ENCODE results near the gene SPATS2. TPM values are rescaled to one million over a fixed set of nuclear protein-coding genes. Genes with fewer than 3 reads are reported as not detected.

SPATS2 gene
- total RNA-seq, 1 experiment from 2014 or later: 74.2 TPM

DNA sequence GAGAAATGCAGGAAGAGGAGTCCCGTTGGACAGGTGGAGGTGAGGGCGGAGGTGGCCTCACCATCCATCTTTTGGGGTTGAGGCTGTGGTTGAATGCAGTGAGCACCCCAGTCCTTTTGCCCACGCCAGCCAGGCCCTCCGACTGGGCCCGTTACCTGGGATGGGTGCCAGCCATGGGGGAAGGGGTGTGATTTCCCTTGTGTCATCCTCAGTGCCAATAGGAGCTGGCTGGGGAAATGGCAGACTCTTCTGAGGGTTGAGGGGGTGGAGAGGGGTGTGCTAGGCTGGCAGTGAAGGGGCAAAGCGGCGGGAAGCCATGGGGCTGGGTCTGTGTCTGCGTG lies 181.2 kb downstream of the SPATS2 start:
- Histone ChIP-seq H3K9ac (ENCODE audit: low read length) (no peak overlapping the region), H2AFZ (ENCODE audit: low read depth, low read length, poor library complexity, severe bottlenecking) (no peak overlapping the region), H3K9me3 (ENCODE audit: control insufficient read depth in 1 of 2, insufficient read depth in 1 of 2, low read depth in 1 of 2, low read length in 2 of 2) (no peaks in the 10 kb centered on the region), H3K4me2 (ENCODE audit: low read length) (no peak overlapping the region), H4K20me1 (ENCODE audit: insufficient read depth) (no peaks in the 10 kb centered on the region), H3K27me3 (ENCODE audit: insufficient read depth, low read length) (no peaks in the 10 kb centered on the region), H3K27ac (ENCODE audit: low read depth, low read length) (no peak overlapping the region), H3K4me1 (ENCODE audit: control insufficient read depth in 1 of 2, insufficient read depth in 2 of 2, low read length in 2 of 2) (peaks cover 0 to 5% of the 10 kb centered on the region in 2 experiments; a peak in 2 of 4 replicates), H3K79me2 (ENCODE audit: insufficient read depth, low read length) (no peaks in the 10 kb centered on the region), H3K36me3 (ENCODE audit: control insufficient read depth in 1 of 2, insufficient read depth in 2 of 2, low read length in 2 of 2) (no peaks in the 10 kb centered on the region; a peak in 1 of 4 replicates), H3K4me3 (replicated peaks in 1 of 2; ENCODE audit: low read depth in 1 of 2, low read length in 2 of 2) (no peak overlapping the region), H3K9me2 (ENCODE audit: insufficient read depth) (no peaks in the 10 kb centered on the region)
- ATAC-seq: no peak
- POLR2A ChIA-PET: no interaction called here
- CTCF ChIA-PET: no interaction called here
- DNase-seq (ENCODE audit: low read depth, low spot score): no peak
- TF ChIP-seq CEBPB (IDR thresholded peaks at IDR 0.05; ENCODE audit: low read depth) (no peak), CBX3 (IDR thresholded peaks at IDR 0.05; ENCODE audit: low read depth) (no peak)
- RAD21 ChIA-PET (ENCODE audit: low non-redundant PET in 1 of 2, low total read pairs in 2 of 2, uncharacterized antibody in 2 of 2, unreplicated experiment in 2 of 2): no interaction called here
- no TSS peak for BruUV-seq (replicated peaks)
- intact Hi-C loops (cut with micrococcal nuclease): no loop called here

DNA sequence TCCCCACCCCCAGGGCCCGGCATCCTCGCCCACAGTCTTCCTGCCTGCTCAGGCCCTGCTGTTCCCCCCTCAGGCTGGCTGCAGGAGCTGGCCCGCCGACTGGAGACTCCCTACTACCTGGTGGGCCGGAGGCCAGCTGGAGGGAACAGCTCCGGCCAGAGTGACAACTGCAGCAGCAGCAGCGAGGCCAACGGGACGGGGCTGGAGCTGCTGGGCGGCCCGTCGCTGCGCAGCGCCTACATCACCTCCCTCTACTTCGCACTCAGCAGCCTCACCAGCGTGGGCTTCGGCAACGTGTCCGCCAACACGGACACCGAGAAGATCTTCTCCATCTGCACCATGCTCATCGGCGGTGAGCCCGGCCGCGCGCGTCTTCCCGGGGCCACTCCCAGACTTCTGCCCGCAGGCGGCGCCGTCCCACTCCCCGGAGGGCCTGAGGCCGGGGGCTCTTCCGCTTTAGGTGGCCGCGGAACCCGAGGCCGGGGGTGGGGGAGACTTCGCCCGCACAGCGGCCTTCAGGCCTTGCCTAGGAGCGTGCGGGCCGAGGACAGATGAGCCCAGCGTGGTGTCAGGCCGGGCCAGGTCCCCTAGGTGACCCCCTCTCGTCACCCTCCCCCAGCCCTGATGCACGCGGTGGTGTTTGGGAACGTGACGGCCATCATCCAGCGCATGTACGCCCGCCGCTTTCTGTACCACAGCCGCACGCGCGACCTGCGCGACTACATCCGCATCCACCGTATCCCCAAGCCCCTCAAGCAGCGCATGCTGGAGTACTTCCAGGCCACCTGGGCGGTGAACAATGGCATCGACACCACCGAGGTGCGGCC lies 181.8 kb downstream of the SPATS2 start:
- H3K79me2 ChIP-seq (ENCODE audit: insufficient read depth, low read length): no peaks in the 10 kb centered on the region
- H3K9me3 ChIP-seq (ENCODE audit: control insufficient read depth in 1 of 2, insufficient read depth in 1 of 2, low read depth in 1 of 2, low read length in 2 of 2): no peaks in the 10 kb centered on the region
- DNase-seq (ENCODE audit: low read depth, low spot score) (no peak), ATAC-seq (no peak)
- no peaks in the 10 kb centered on the region for H3K36me3 ChIP-seq (ENCODE audit: control insufficient read depth in 1 of 2, insufficient read depth in 2 of 2, low read length in 2 of 2)
- no peak overlapping the region for H3K4me3 ChIP-seq (replicated peaks in 1 of 2; ENCODE audit: low read depth in 1 of 2, low read length in 2 of 2)
- ChIA-PET POLR2A (no interaction called here), RAD21 (ENCODE audit: low non-redundant PET in 1 of 2, low total read pairs in 2 of 2, uncharacterized antibody in 2 of 2, unreplicated experiment in 2 of 2) (no interaction called here), CTCF (no interaction called here)
- H3K4me2 ChIP-seq (ENCODE audit: low read length): no peak overlapping the region
- no peaks in the 10 kb centered on the region for H3K27me3 ChIP-seq (ENCODE audit: insufficient read depth, low read length)
- TF ChIP-seq, protein P1, sequence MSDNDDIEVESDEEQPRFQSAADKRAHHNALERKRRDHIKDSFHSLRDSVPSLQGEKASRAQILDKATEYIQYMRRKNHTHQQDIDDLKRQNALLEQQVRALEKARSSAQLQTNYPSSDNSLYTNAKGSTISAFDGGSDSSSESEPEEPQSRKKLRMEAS (IDR thresholded peaks at IDR 0.05): no peak
- TF ChIP-seq POLR2A (IDR thresholded peaks at IDR 0.05; ENCODE audit: borderline replicate concordance, extremely low read depth, insufficient read depth, insufficient read length) (no peak), EZH2 (IDR thresholded peaks at IDR 0.05) (no peak), ELF1 (IDR thresholded peaks at IDR 0.05; ENCODE audit: borderline replicate concordance, low read depth) (no peak), POLR2AphosphoS5 (IDR thresholded peaks at IDR 0.05; ENCODE audit: low read depth, low read length) (no peak), ZBTB33 (IDR thresholded peaks at IDR 0.05; ENCODE audit: extremely low read depth, insufficient replicate concordance, low read length) (no peak), SRF (IDR thresholded peaks at IDR 0.05; ENCODE audit: low read depth) (no peak), REST (IDR thresholded peaks at IDR 0.05; ENCODE audit: low read depth) (no peak), TCF7L2 (IDR thresholded peaks at IDR 0.05; ENCODE audit: borderline replicate concordance, extremely low read depth, insufficient read depth, insufficient read length) (no peak), YY1 (IDR thresholded peaks at IDR 0.05; ENCODE audit: extremely low read depth, insufficient replicate concordance, low read depth, low read length) (no peak), ZNF274 (IDR thresholded peaks at IDR 0.05; ENCODE audit: low read depth, low read length) (no peak), CBX3 (IDR thresholded peaks at IDR 0.05; ENCODE audit: low read depth) (no peak), SIN3A (IDR thresholded peaks at IDR 0.05; ENCODE audit: low read depth) (no peak)
- H3K9ac ChIP-seq (ENCODE audit: low read length): no peak overlapping the region
- no peaks in the 10 kb centered on the region for H3K9me2 ChIP-seq (ENCODE audit: insufficient read depth)
- intact Hi-C loops (cut with micrococcal nuclease): no loop called here
- peaks cover 0 to 5% of the 10 kb centered on the region in 2 experiments; a peak in 2 of 4 replicates for H3K4me1 ChIP-seq (ENCODE audit: control insufficient read depth in 1 of 2, insufficient read depth in 2 of 2, low read length in 2 of 2)
- no peak overlapping the region for H2AFZ ChIP-seq (ENCODE audit: low read depth, low read length, poor library complexity, severe bottlenecking)
- H3K27ac ChIP-seq (ENCODE audit: low read depth, low read length): no peak overlapping the region
- no peaks in the 10 kb centered on the region for H4K20me1 ChIP-seq (ENCODE audit: insufficient read depth)
- no TSS peak for BruUV-seq (replicated peaks)
